ENCODE data around the gene PTH1R.
"Not testable (repeated sequence)": the region's sequence is repeated elsewhere in the genome, so short reads cannot be mapped to it uniquely, and the experiment has no call there.

The PTH1R gene

DNA sequence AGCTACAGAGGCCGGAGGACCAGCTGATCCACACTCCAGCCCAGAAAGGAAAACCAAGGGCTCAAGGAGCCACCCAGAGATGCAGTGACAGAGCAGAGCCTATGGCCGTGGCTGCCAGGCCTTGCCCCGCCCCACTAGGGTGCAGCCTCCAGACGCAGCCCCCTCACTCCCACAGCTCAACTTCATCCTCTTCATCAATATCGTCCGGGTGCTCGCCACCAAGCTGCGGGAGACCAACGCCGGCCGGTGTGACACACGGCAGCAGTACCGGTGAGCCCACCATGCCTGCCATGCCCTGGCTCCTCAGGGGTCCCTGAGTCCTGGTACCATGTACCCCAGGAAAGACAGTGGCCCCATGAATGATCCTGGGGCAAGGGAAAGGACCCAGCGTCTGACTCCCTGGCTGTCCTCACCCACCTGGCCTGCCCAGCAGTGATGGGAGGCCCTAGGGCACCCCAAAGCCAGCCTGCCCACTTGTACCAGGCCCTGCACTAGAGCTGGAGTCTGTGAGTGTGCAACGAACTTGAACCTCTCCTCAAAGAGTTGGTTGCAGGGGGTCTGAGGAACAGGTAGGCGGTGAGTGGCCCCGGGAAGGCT lies 24.2 kb downstream of the PTH1R start:
- no peak for DNase-seq

- DNase-seq = no peak
Measured at GRCh38 chr3:46902188-46902631, 24.7 kb downstream of the PTH1R start.

DNA sequence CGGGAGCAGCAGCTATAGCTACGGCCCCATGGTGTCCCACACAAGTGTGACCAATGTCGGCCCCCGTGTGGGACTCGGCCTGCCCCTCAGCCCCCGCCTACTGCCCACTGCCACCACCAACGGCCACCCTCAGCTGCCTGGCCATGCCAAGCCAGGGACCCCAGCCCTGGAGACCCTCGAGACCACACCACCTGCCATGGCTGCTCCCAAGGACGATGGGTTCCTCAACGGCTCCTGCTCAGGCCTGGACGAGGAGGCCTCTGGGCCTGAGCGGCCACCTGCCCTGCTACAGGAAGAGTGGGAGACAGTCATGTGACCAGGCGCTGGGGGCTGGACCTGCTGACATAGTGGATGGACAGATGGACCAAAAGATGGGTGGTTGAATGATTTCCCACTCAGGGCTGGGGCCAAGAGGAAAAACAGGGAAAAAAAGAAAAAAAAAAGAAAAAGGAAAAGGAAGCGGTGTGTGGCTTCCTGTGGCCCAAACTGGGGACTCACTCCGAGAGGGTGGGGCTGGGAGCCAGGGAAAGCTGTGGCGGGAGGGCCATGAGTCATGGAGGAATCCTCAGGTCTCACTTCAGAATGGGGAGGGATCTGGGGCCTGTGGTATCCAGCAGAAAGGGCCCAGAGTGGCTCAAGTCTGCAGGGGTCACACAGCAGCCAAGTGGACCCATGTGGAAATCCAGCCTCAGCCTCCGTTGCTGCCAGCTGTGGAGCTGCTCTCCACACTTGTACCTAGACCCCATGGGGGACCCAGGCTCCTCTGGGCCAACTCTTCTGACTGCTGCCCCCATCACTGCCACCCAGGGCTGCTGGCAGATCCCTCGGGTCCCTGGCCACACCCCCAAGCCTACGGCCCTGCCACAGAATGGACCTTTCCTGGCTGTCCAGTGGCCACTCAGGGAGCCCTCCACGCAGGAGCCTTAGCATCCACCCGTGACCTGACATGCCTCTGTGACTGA lies 26.1 kb downstream of the PTH1R start:
- DNase-seq = no peak

DNA sequence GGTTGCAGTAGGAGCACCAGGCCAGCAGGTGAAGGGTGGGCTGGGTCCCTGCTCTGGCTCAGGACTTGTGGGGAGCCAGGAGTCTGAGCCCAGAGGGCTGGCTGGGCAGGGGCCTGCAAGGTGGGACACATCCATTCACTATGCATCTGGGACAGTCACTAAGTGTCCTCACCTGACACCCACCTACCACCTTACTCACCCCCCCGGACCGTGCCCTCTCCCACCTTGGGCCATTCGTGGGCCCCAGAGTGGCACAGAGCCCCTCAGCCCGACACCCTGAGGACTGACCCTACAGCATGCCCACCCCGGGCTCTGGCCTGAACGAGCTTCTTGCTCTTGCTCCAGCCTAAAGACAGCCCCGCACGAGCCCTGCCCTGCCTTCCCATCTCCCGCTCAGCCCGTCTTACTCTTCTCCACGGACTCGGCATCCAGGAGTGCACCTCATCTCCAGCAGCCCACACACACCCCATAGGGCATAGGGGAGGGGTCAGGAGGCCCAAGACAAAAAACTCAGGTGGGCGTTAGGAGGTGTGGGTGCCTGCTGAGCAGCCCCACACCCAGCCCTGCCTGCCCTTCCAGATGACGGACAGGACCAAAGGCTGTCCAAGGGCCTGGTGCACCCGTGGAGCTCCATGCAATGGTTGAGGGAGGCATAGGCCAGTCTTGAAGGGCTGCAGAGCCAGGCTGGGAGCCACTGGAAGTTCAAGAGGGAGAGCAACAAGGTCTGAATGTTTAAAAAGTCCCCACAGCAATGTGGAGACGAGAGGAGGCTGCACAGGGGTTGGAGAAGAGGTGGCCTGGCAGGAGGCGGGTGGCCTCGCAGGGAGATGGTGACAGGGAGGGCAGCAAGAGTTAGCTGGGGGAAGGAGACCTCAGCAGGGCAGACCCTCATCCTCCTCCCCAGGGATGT lies 27.0 kb downstream of the PTH1R start:
- DNase-seq = no peak

DNA sequence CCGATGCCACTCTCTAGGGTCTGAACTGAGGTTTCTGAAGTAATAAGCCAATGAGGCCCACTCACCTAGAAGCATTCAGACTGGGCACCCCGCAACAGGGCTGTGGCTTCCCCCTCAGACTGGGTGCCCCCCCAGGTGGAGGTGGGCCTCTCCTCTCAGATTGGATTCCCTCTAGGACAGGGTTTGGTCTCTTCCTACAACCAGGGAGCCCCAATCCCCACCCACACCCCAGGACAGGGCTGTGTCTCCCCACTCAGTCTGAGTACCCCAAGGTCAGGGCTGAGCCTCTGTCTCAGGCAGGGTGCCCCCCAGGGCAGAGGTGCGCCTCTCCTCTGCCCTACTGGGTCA lies 27.7 kb downstream of the PTH1R start:
- no peak for DNase-seq

GRCh38 chr3:46905661-46906451 lies 28.3 kb downstream of the PTH1R start:
- no peak for DNase-seq

- no peak for DNase-seq
Measured at GRCh38 chr3:46906471-46907058, 29.0 kb downstream of the PTH1R start.

- DNase-seq = no peak
Measured at GRCh38 chr3:46907271-46907670, 29.8 kb downstream of the PTH1R start.

DNA sequence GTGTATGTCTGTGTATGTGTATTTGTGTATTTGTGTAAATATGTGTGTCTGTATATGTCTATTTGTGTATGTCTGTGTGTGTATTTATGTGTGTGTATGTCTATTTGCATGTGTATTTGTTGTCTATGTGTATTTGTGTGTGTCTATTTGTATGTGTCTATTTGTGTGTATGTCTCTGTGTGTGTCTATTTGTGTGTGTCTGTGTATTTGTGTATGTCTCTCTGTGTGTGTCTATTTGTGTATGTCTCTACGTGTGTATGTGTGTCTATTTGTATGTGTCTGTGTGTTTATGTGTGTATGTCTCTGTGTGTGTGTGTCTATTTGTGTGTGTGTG lies 30.4 kb downstream of the PTH1R start:
- no peak for DNase-seq

- no peak for DNase-seq
Measured at GRCh38 chr3:46908294-46908985, 30.9 kb downstream of the PTH1R start.

DNA sequence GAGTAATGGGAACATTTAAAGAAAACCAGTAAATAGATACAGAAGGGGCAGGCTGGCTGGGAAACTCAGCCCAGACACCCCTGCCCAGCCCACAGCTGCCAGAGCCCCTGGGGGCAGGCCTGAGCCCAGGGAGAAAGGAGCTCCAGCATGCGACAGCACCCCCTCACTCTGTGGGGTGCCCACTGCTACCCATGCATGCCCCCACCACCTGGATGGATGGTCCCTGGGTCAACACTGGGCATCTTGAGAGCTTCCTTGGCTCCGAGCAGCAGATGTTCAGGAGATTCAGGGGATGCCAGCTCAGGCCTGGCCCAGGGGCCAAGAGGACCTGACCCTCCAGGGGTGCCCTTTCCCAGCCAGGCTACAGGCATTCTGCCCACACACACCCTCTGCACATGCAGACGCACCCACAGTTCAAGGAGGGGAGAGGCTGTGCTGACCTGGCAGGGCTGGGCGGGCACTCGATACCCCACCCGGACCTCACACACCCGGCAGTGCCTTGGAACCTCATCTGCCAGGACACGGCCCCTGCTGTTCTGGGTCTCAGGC lies 31.5 kb downstream of the PTH1R start:
- DNase-seq = no peak

- DNase-seq = peak; percentile 80
Measured at GRCh38 chr3:46909535-46910161, 32.1 kb downstream of the PTH1R start.

DNA sequence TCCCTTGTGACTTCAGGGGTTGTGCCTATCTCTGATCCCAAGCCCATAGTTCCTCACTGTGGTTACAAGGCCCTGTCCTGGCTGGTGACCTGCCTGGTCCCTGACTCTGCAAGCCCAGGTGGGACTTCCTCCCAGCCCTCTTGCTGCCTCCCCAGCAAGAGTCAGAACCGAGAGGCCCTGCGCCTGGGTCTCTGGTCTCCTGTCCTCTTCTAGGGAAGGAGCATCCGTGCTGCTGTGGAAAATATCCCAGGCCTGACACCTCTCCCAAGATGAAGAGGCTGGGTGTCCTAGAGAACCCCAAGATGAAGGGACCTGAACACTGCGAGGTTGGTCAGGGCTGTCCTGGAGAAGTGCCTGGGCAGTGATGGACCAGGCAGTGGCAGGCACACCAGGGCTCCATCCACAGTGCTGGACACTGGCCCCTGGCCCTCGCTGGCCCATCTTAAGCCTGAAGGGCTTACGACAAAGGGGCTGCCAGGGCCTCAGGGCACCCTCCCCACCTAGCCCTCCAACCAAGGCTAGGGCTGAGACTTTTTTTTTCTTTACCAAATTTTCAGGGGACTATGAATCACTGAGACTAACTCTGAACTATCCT lies 32.7 kb downstream of the PTH1R start:
- DNase-seq = no peak

DNA sequence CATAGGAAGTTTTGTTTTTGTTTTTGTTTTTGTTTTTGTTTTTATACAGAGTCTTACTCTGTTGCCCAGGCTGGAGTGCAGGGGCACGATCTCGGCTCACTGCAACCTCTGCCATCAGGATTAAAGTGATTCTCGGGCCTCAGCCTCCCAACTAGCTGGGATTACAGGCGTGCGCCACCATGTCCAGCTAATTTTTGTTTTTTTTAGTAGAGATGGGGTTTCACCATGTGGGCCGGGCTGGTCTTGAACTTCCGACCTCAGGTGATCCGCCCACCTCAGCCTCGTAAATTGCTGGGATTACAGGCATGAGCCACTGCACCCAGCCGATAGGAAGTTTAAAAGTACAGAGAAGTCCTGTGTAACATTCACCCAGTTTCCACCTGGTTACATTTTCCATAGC lies 33.4 kb downstream of the PTH1R start:
- DNase-seq = not testable (repeated sequence)

DNA sequence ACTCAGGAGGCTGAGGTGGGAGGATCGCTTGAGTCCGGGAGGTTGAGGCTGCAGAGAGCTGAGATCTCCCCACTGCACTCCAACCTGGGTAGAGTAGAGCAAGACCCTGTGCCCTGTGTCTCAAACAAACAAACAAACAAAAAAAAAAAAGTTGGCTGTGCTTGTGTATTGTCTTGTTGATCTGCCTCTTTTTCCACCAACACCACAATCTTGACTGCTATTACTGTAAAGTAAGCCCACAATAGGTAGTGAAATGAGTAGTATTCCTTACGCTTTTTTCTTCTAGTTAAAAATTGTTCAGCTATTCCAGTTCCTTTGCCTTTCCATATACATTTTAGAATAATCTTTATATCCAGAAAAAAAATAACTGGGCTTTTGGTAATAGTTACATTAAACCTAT lies 35.5 kb downstream of the PTH1R start:
- DNase-seq = no peak

DNA sequence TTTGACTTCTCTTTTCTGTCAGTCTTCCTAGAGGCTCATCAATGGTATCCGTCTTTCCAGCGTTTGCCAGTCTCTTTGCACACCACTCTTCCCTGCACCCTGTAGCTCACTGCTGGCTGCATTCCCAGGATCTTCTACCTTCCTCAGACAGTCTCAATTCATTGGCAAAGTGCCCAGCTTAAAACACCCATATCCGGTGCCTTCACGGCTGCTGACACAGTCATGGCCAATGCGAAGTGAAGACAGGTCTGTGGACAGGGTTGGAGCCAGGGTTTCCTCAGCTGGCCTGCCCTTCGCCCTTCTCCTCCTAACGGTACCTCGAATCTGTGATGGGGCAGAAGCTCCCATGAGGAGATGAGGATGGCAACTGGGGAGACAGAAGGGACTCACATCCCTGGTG lies 36.1 kb downstream of the PTH1R start:
- no peak for DNase-seq

- DNase-seq = no peak
Measured at GRCh38 chr3:46914849-46915248, 37.3 kb downstream of the PTH1R start.

DNA sequence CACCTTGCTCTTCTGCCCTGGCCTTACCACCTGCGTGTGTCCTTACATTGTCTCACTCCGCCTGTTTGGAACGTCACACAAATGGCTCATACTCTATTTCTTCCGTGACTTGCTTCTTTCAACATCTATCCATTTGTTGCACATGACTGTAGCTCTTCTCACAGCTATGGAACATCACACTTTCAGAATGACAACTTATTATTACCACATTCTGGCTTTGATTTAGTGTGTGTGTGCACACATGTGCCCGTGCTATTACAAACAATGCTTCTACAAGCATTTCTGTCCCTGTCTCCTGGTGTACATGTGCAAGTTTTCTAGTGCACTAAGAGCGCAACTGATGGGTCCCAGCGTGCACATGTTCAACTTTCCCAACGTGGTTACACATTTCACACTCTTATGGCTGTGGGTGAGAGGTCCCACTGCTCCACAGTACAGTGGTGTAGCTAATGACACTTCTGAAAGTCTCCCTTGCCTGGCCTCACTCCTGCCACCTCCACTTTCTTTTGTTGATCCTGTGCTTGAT lies 37.8 kb downstream of the PTH1R start:
- no peak for DNase-seq

DNA sequence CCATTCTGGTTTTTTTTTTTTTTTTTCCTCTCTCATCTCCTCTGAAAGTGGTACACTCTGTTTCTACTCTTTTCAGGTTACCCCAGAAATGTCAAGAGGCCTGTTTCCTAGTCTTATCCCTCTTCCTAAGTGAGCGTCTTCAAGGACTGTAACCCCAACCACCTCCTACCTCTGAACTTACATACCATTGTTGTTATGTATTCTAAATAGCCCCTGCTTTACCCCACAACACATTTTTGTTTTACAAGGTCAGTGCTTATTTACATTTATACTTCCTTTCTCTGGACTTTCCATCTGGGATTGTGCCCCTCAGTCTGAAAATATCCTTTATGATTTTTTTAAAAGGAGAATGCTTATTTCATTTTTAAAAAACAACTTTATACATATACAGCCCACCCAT lies 38.8 kb downstream of the PTH1R start:
- DNase-seq = no peak

GRCh38 chr3:46916799-46917198 lies 39.3 kb downstream of the PTH1R start:
- no peak for DNase-seq
